ENCODE results near the gene TDO2. TPM values are rescaled to one million over a fixed set of nuclear protein-coding genes. Genes with fewer than 3 reads are reported as not detected.
"Not testable (repeated sequence)": the region's sequence is repeated elsewhere in the genome, so short reads cannot be mapped to it uniquely, and the experiment has no call there.

The TDO2 gene
- total RNA-seq, 2 donors from 2014 or later: not detected

DNA sequence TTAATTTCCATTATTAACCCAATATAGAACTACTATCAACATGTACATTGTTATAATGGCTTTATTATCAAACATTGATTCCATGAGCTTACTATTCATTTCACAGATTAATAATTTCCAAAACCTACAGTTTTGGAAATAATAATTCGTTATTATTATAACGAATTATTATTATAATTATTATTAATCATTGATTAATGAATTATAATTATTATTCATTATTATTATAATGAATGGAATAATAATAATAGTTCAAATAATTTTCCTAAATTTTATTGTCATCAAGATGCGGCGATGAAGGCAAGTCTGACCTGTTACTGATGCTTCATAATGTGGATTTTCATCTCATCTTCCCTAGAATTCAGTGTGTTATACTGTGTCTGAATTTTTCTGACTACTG, 28.1 kb downstream of the TDO2 start:
- Histone ChIP-seq H3K27me3 (ENCODE audit: control insufficient read depth, insufficient read depth, low read length, poor library complexity, severe bottlenecking) (no peaks in the 10 kb centered on the region), H3K36me3 (ENCODE audit: control insufficient read depth, insufficient read depth, low read length) (no peaks in the 10 kb centered on the region), H3K4me3 (ENCODE audit: low read length) (no peak overlapping the region), H3K9me3 (ENCODE audit: control insufficient read depth, low read length) (peaks cover 4% of the 10 kb centered on the region), H3K4me1 (ENCODE audit: control insufficient read depth, insufficient read depth, low read length) (no peaks in the 10 kb centered on the region), H3K27ac (ENCODE audit: low read depth, low read length) (no peak overlapping the region), H3K9ac (ENCODE audit: extremely low read depth, low read length, poor library complexity, severe bottlenecking) (no peak overlapping the region)
- Mint-ChIP-seq H3K4me3 (no peak overlapping the region), H3K27ac (no peak overlapping the region), H3K27me3 (ENCODE audit: insufficient read depth) (no peaks in the 10 kb centered on the region), H3K4me1 (no peaks in the 10 kb centered on the region), H3K36me3 (ENCODE audit: low read depth) (peaks cover 19% of the 10 kb centered on the region), H3K9me3 (peaks cover 36% of the 10 kb centered on the region)
- TF ChIP-seq, protein P1, sequence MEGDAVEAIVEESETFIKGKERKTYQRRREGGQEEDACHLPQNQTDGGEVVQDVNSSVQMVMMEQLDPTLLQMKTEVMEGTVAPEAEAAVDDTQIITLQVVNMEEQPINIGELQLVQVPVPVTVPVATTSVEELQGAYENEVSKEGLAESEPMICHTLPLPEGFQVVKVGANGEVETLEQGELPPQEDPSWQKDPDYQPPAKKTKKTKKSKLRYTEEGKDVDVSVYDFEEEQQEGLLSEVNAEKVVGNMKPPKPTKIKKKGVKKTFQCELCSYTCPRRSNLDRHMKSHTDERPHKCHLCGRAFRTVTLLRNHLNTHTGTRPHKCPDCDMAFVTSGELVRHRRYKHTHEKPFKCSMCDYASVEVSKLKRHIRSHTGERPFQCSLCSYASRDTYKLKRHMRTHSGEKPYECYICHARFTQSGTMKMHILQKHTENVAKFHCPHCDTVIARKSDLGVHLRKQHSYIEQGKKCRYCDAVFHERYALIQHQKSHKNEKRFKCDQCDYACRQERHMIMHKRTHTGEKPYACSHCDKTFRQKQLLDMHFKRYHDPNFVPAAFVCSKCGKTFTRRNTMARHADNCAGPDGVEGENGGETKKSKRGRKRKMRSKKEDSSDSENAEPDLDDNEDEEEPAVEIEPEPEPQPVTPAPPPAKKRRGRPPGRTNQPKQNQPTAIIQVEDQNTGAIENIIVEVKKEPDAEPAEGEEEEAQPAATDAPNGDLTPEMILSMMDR (conservative IDR thresholded peaks at IDR 0.05): no peak
- 100% methylated on average over 2 of the region's 4 CpGs; no CpG with 5 or more reads in 1 of the 2 experiments for WGBS, 2 experiments (ENCODE audit: insufficient coverage in 1 of 2, insufficient read length in 1 of 2)
- no peak for DNase-seq

DNA sequence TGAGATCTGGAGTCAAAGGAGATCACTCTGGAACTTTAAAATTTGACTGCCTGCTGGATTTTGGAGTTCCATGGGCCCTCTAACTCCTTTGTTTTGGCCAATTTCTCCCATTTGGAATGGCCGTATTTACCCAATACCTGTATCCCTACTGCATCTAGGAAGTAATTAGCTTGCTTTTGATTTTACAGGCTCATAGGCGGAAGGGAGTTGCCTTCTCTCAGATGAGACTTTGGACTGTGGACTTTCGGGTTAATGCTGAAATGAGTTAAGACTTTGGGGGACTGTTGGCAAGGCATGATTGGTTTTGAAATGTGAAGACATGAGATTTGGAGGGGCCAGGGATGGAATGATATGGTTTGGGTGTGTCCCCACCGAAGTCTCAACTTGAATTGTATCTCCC, 31.1 kb downstream of the TDO2 start:
- not testable (repeated sequence) for H3K27me3 Mint-ChIP-seq (ENCODE audit: insufficient read depth)
- 92% methylated on average over 4 of the region's 4 CpGs; no CpG with 5 or more reads in 1 of the 2 experiments for WGBS, 2 experiments (ENCODE audit: insufficient coverage in 1 of 2, insufficient read length in 1 of 2)

DNA sequence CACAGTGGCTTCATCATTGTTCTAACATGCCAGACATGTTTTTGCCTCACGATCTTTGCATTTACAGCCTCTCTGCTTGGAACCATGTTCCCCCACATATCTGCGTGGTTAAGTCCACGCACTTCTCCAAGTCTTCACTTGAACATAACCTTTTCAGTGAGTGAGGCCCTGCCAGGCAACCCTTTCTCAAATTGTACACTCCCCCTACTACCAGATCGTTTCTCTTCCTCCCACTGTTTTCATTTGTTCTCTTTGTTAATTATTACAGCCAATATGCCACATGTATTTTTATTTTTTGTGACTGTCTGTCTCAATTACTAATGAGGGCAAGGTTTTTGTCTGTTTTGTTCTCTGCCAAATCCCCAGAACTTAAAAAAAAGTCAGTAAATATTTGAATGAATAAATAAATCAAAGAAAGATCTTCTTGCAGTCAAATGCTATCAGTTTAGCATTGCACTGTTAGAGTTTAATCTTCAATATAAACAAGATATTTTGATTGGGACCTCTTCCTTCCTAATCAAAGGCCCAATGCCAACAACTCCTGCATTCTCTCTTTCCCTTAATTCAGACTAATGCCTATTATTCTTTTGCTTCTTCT, 32.0 kb downstream of the TDO2 start:
- Mint-ChIP-seq H3K36me3 (ENCODE audit: low read depth) (peaks cover 8% of the 10 kb centered on the region), H3K4me1 (no peaks in the 10 kb centered on the region), H3K27me3 (ENCODE audit: insufficient read depth) (no peaks in the 10 kb centered on the region), H3K9me3 (peaks cover 16% of the 10 kb centered on the region), H3K27ac (no peak overlapping the region), H3K4me3 (no peak overlapping the region)
- no peaks in the 10 kb centered on the region for H3K36me3 ChIP-seq (ENCODE audit: control insufficient read depth, insufficient read depth, low read length)
- H3K27me3 ChIP-seq (ENCODE audit: control insufficient read depth, insufficient read depth, low read length, poor library complexity, severe bottlenecking): no peaks in the 10 kb centered on the region
- no peak overlapping the region for H3K4me3 ChIP-seq (ENCODE audit: low read length)
- no peaks in the 10 kb centered on the region for H3K4me1 ChIP-seq (ENCODE audit: control insufficient read depth, insufficient read depth, low read length)
- 95 to 96% methylated on average over 3 to 4 of the region's 4 CpGs for WGBS, 2 experiments (ENCODE audit: insufficient coverage in 1 of 2, insufficient read length in 1 of 2)
- TF ChIP-seq, protein P1 (conservative IDR thresholded peaks at IDR 0.05): no peak
- no peaks in the 10 kb centered on the region for H3K9me3 ChIP-seq (ENCODE audit: control insufficient read depth, low read length)
- no peak overlapping the region for H3K27ac ChIP-seq (ENCODE audit: low read depth, low read length)
- no peak overlapping the region for H3K9ac ChIP-seq (ENCODE audit: extremely low read depth, low read length, poor library complexity, severe bottlenecking)
- DNase-seq: no peak

More for the DNA sequence above, 31.1 kb downstream of the TDO2 start:
- H3K4me1 ChIP-seq (ENCODE audit: control insufficient read depth, insufficient read depth, low read length); H3K4me1 Mint-ChIP-seq; H3K4me3 ChIP-seq (ENCODE audit: low read length); H3K27me3 ChIP-seq (ENCODE audit: control insufficient read depth, insufficient read depth, low read length, poor library complexity, severe bottlenecking); H3K36me3 ChIP-seq (ENCODE audit: control insufficient read depth, insufficient read depth, low read length); DNase-seq; H3K4me3 Mint-ChIP-seq; H3K27ac Mint-ChIP-seq; H3K9me3 ChIP-seq (ENCODE audit: control insufficient read depth, low read length); H3K9ac ChIP-seq (ENCODE audit: extremely low read depth, low read length, poor library complexity, severe bottlenecking); H3K27ac ChIP-seq (ENCODE audit: low read depth, low read length): not testable (repeated sequence)
- Mint-ChIP-seq H3K9me3 (peaks cover 22% of the 10 kb centered on the region), H3K36me3 (ENCODE audit: low read depth) (peaks cover 10% of the 10 kb centered on the region)
